ENCODE data around the gene ROR1. TPM values are rescaled to one million over a fixed set of nuclear protein-coding genes. Genes with fewer than 3 reads are reported as not detected.

The ROR1 gene
- total and polyA plus RNA-seq, 9 of the 15 experiments (the other 6 are each of a cell fraction or from before 2014, with no cell fraction given), result 0.02 TPM; not detected in 8

DNA sequence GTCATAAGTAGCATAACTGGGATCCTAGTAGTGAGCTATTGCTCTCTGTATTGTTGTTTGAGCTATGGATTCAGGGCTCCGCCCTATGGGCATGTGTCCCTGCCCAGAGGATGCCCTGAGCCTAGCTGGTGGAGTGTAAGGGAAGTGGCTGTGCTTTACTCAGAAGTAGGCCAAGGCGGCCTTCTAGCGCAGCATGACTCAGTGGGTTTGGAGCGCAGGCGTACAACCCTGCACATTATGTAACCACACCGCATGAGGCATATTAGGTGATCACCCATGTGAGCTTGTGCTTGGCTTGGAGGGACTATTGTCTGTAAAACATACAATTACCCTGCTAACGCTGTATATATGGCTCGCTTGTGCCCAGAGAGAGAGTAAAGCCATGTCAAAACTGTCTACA is 418.5 kb downstream of the ROR1 start:
- POLR2A ChIA-PET, result no interaction called here
- in situ Hi-C loops (cut with MboI) (no loop called here), intact Hi-C loops (cut with micrococcal nuclease) (no loop called here)
- DNase-seq (ENCODE audit: extremely low read depth in 1 of 4, low spot score in 3 of 4) (no peak), ATAC-seq (no peak; the same call in 2 of the 3 replicates), FAIRE-seq (no peak)
- H3K9me3 ChIP-seq (replicated peaks; ENCODE audit: control insufficient read depth, insufficient read depth, low read depth, low read length), result no peaks in the 10 kb centered on the region
- no peaks in the 10 kb centered on the region for H3K36me3 ChIP-seq (ENCODE audit: control insufficient read depth, insufficient read depth, low read length)
- H3K27me3 ChIP-seq (ENCODE audit: control insufficient read depth in 2 of 2, insufficient read depth in 2 of 2, low read length in 2 of 2), result peaks cover 0 to 12% of the 10 kb centered on the region in 2 experiments; a peak in 3 of 5 replicates
- no peaks in the 10 kb centered on the region for H3K79me2 ChIP-seq (ENCODE audit: control insufficient read depth, insufficient read depth, low read length)
- no peaks in the 10 kb centered on the region for H3K4me1 ChIP-seq (replicated peaks in 1 of 2; ENCODE audit: control insufficient read depth in 2 of 2, insufficient read depth in 2 of 2, low read length in 2 of 2)
- no peak overlapping the region for H3K4me2 ChIP-seq (ENCODE audit: insufficient read depth, low read length)
- H3K27ac ChIP-seq (ENCODE audit: extremely low read depth, low read depth, low read length), result no peak overlapping the region
- whole genome bisulfite sequencing (ENCODE audit: insufficient coverage, low coverage, missing lambda C conversion rate), result 8% methylated on average over 8 of the region's 8 CpGs
- H3K9me1 ChIP-seq (ENCODE audit: control insufficient read depth, insufficient read depth, low read length), result no peaks in the 10 kb centered on the region
- TF ChIP-seq, protein P1, sequence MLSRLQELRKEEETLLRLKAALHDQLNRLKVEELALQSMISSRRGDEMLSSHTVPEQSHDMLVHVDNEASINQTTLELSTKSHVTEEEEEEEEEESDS (CRISPR knock-in tag; IDR thresholded peaks at IDR 0.05), result no peak
- TF ChIP-seq ZNF324 (CRISPR knock-in tag; IDR thresholded peaks at IDR 0.05) (no peak), PRPF4 (IDR thresholded peaks at IDR 0.05; ENCODE audit: insufficient read depth, low read depth, low read length, poor library complexity, severe bottlenecking) (no peak), NRF1 (conservative IDR thresholded peaks at IDR 0.05 in 1 of 2, IDR thresholded peaks at IDR 0.05 in 1 of 2) (peak in 1 of 2 experiments; percentile 35; a peak in 1 of 4 replicates)
- H4K20me1 ChIP-seq (replicated peaks; ENCODE audit: control insufficient read depth, insufficient read depth, low read length), result no peaks in the 10 kb centered on the region
- no peak overlapping the region for H2AFZ ChIP-seq (ENCODE audit: low read depth, low read length)
- H3K4me3 ChIP-seq, result no peak overlapping the region
- H3K9ac ChIP-seq (ENCODE audit: insufficient read depth in 1 of 2, low read depth in 2 of 2, low read length in 2 of 2), result no peak overlapping the region
- BruUV-seq (replicated peaks), result no TSS peak
- CTCF ChIA-PET (ENCODE audit: low intra/inter-chr PET ratio), result no interaction called here
